Skeletal muscle cell (primary cell): Measurements from ENCODE around the gene LBHD2.

Source experiments
- DNase-seq: peaks from one replicate; pipeline ENCODE4 v3.0.0-alpha.2; 2010; ENCODE audit warnings: low read depth
- H3K4me3 ChIP-seq: 2 replicates; pipeline ENCODE4 v1.5.1; 2011; ENCODE audit warnings: low read depth, mild to moderate bottlenecking, control low read depth, low read length, moderate library complexity

LBHD2 gene

DNA sequence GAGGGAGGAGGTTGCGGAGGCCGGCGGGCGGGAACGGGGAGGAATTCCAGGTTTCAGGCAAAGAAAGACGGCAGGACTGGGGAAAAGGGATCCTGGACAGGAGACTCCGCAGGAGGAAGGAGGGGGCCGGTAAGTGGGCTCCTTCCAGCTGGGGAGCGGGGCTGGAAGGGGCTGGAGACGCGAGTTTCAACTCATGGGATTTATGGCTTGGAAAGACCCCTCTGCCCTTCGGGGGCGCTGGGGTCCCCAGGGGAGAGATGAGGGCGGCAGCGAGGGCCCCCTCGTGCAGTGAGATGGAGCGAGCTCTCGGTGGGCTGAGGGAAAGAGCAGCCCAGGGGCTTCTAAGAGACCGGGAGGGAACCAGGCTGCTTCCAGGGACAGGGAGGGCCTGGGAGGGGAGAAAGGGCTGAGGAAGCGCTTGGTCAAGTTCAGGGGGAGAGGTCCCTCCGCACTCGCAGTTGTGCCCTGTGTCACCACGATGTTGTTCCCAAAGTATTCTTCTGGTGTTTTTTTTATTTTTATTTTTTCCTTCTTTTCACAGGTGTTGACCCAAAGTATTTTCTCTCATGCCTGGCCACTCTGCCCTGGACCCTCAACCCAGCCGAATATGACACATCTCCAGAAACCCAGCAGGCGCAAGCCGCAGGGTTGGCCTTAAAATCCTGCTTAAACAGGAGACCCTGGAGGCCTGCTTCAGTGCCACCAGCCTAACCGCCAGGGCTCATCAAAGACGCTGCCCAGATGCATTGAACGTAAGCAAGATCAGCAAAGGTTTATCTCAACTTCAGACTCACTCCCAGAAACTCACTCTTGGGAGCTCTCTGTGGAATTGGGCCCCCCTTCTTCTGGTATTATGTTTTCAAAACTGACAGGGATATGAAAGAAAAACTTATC is 55.4 kb downstream of the LBHD2 start:
- H3K4me3 ChIP-seq, result no peak overlapping the region
- DNase-seq, result no peak
